ENCODE data around the gene CRIP2. TPM values are rescaled to one million over a fixed set of nuclear protein-coding genes. Genes with fewer than 3 reads are reported as not detected.

CRIP2 gene
- total RNA-seq, 1 donor from 2014 or later: 23.8 TPM

DNA sequence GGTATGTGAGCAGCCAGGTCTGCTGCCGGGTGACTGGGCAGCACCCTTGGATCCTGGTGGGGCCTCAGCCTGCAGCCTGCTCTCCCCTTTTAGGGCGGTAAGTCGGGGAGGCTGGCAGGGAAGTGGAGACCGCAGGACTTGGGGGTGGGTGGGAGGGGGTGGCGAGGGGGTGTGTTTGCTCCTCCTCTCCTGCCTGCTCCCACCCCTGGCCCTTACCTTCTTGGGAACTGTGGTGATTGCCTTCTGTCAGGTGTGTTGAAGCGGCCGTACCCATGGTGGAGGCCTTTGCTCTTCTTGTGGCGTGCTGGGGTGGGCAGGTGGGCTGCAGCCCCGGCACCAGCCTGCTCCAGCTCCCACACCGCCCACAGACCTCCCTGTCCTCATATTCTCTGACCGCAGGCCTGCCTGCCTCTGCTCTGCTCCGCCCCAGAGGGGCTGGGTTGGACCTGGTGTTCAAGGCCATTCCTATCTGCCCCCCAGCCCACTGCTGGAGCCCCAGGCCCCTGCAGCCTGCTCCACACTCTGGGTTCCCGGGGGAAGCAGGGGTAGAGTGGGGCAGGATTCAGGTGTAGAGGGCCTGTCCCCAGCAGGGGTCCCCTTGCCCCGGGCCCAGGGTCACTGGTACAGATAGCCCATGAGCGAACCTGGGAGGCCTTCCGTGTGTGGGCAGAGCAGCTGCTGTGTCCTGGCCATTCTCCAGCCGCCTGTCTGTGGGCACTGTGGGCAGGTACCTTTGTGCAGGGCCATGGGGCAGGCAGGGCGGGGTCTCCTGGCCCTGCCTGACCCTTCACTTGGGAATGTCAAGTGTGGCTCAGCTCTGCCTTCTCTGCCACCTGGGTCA is 21.6 kb downstream of the CRIP2 start:
- DNase-seq (ENCODE audit: low spot score) (peak; percentile 91), ATAC-seq (peak; percentile 46)

DNA sequence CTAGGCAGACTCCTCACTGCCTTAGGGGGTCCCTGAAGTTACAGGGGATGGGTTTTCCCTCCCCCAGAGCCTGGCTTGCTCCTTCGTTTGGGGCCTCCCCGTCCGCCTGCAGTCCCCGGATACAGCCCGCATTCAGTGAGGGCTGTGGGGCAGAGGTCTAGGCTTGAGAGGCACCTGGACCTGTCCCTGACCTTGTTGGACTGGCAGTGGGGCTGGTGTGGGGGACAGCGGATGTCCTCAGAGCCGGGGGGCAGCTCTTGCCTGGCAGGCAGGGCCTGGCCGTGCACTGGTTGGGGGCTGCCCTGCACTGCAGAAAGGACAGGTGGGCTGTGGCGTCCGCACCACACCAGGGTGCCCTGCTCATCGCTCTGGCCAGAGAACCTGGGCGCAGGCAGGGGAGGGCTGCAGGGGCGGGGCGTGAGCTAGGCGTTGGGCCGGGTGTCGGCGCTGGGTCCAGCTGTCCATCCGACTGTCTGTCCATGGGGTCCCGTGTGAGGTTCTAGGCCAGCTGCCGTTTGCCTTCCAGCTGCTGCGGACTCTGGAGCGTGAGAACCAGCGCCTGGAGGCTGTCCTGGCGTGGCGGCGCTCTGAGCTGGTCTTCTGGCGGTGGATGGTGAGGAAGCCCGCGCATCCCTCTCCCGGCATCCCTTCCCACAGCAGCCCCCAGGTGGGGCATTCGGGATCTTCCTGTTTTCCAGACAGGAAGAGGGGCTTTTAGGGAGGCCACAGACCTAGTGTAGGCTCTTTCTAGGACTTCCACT is 22.4 kb downstream of the CRIP2 start:
- ATAC-seq: peak; percentile 33
- peak; percentile 72 for DNase-seq (ENCODE audit: low spot score)

DNA sequence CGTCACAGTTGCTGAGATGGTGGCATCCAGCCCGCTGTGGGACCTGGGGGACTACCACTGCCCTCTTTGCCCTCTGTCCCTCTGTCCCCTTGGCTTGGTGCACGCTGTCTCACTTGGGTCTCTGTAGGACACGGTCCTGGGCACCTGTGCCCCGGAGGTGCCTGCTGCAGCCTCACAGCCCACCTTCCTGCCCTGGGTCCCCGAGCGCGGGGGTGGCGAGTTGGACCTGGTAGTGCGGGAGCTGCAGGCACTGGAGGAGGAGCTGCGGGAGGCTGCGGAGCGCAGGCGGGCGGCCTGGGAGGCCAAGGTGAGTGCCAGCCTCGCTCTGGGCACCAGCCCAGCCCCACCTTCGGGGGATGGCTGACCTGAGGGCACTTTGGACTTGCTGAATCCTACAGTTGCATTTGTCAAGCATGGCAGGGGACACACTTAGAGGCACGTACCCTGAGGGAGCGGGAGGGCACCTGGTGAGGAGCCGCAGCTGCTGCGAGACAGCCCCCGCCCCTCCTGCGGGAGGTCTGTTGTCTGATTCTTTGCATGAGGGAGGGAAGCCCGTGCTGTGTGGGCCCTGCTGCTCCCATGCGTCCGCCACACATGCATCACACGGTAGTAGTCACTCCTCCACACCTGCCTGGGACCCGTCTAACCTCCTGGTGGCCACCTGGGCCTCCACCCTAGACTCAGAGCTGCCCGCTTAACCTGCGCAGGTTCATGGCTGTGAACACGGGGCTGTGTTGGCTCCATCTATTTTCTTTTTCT is 23.2 kb downstream of the CRIP2 start:
- DNase-seq (ENCODE audit: low spot score) (peak; percentile 91), ATAC-seq (peak; percentile 53)

DNA sequence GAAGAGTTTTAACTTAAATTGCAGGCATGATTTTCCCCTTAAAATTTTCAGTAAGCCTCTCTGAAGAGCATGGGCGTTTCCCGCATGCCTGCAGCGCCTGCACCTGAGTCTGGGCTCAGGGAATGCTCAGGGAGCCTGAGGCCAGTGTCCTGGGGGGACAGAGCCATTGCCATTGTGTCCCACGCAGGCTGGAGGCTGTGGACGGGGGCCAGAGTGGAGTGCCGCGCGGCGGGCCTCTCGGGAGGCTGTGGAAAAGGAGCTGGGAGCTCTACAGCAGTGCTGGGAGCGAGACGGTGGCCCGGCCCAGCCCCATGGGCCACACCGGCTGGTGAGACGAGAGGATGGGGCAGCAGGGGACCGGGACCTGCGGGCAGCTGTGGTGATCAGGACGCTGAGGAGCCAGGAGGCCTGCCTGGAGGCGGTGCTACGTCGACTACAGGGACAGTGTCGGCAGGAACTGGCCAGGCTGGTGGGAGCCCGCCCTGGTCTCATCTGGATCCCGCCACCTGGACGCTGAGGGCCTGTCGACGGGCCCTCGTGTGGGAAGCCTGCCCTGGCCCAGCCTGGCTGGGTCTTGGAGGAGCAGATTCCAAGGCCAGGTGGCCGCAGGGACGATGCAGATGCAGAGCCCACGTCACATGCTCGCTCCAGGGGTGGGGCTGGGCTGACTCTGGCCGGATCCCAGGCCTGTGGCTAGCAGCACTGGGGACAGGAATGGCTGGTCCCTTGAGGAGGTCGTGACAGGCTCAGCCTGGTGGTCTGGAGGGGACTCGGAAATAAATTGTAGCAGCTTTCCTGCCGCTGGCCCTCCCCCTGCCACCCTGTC is 24.0 kb downstream of the CRIP2 start:
- DNase-seq (ENCODE audit: low spot score): no peak
- no peak for ATAC-seq

DNA sequence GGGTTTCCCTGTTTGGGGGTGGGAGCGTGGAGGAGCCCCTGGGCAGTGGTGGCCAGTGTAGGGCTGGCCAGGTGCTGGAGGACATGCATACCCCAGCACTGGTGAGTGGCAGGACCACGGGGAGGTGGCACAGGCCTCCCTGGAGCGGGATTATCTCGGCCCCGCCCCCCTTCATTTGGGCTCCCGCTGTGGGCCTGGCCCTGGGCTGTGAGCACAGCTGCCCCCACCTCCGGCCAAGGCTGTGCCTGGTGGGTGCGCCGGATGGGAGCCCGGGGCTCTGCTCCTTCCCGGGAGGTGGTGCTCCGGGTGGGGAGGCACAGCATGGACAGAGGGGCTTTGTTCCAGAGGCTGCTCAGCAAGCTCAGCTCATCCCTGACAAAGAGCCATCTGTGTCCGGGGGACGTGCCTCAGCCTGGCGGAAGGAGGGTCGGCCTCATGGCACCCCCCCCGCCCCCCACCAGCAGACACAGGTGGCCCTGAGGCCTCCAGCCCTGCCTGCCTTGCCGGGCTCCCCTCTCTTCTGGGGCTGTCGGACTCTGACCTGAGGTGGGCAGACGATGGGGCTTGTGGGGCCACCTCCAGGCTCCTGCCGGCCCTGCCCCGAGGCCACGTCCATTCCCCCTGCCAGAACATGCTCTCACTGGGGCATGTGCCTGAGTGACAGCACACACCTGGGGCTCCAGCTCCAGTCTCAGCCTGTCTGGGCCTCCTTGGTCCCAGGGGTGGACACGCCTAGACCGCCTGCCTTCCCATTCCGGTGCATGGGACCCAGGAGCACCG is 24.8 kb downstream of the CRIP2 start:
- ATAC-seq (no peak), DNase-seq (ENCODE audit: low spot score) (no peak)

DNA sequence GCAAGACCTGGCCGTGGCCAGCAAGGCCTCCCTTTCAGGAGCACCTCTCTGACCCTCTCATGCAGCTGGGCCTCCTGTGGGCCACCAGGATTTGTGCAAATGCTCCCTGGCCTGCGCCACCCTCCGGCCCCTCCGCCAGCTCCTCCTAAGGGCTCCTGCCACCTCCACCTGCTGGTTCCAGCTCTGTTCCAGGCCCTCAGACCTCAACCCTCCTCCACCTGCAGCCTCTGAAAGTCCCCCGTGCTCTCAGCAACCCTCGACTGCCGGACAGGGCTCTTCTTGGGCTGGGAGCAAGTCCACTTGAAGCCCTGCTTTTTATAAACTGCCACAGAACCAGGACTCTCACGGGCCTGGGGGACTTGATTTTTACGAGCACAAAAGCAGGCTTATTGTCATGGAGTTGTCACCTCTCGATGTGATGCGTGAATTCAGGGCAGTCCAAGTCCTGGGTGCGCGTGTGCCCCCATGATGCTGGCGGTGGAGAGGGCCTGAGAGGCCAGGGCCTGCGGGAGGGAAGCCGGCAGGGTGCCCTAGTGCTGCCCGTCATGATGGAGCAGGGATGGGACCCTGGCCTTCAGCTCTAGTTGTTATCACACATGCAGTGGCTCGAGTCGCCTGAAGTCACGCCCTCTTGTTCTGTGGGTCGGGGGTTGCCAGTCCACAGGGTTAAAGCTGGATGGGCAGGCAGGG is 25.6 kb downstream of the CRIP2 start:
- no peak for ATAC-seq
- DNase-seq (ENCODE audit: low spot score): no peak

DNA sequence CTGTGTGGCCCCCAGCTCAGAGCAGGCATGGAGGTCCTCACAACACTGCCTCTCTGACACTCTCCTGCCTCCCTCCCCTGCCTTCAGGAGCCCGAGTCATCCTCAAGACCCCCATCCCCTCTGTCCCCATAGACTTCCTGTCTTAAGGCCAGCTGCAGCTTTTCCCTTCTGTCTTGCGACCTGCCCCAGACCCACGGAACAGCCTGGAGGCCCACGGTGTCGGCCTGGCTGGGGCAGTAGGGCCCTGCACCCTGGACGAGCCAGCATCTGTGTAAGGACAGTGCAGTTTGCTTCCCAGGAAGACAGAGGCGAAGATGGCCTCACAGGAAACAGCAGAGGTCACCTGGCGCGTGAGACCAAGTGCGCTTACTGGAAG is 26.1 kb downstream of the CRIP2 start:
- ATAC-seq (no peak), DNase-seq (ENCODE audit: low spot score) (no peak)

DNA sequence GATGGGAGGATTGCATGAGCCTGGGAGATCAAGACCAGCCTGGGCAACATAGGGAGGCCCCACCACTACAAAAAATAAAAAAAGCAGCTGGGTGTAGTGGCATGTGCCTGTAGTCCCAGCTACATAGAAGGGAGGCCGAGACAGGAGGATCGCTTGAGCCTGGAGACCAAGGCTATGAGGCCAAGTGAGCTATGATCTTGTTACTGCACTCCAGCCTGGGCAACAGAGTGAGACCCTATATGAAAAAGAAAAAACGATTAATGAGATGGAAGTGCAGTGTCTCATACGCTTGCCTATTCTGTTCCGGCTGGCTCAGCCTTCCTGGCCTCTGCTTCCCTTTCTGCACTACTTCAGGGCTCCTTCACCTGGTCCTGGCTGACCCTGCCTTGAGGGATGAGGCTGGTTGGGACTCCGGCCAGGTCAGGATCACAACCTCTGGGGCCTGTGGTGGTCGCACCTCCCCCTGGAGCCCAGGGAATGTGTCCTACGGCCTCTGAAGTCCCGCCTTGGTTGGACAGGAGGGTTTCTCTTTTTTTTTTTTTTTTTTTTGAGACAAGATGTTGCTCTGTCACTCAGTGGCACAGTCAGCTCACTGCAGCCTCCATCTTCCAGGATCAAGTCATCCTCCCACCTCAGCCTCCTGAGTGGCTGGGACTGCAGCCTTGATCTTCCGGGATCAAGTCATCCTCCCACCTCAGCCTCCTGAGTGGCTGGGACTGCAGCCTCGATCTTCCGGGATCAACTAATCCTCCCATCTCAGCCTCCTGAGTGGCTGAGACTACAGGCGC is 27.1 kb downstream of the CRIP2 start:
- ATAC-seq (no peak), DNase-seq (ENCODE audit: low spot score) (no peak)

DNA sequence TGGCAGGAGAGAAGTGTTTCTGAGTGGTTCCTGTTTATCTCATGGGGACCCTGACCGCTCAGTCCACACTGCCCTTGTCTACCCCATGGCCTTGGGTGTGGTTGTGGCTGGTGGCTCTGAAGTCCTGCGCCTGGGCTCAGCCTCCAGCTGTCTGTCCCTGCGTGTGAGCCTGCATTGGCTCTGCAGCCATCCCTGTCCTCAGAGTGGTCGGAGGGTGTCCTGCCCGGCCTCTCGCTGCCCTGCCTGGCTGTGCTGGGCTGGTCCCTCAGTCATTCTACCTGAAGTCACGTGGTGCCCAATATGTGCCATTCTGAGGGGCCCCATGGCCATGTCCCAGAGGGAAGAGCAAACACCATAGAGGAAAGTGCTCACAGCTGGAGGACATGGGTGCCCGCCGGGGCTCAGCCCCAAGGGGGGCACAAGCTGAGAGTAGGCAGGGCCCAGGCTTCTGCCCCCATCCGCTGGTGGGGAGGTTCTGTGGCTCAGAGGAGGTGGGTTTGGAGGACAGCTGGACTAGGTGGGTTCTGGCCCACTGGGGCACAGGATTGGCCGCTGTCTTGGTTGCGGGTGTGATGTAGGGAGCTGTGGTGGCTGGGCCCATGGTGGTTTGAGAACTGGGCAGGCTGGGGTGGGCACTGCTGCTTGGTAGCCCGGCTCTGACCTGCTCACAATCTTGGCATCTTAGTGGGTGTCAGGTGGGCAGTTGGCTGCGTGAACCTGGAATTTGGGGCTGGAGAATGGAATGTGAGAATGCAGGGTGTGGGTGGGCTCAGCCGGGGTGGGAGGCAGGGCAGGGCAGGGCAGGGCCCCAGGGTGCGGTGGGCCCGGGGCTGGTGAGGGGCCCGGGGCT is 28.1 kb downstream of the CRIP2 start:
- no peak for DNase-seq (ENCODE audit: low spot score)
- ATAC-seq: no peak

DNA sequence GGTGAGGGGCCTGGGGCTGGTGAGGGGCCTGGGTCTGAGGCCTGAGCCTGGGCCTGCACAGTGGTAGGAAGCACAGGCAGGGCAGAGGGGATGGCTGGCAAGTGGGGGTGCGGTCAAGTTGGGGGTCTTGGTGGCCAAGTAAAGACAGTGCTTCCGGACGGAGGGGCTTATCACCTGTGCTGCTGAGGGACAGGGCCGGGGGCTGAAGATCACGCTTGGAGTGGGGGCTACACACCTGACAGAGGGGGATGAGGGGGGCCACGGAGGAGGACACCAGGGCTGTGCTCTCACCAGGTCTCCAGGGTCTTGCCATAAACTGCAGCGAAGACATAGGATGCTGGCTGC is 28.6 kb downstream of the CRIP2 start:
- no peak for DNase-seq (ENCODE audit: low spot score)
- ATAC-seq: no peak

DNA sequence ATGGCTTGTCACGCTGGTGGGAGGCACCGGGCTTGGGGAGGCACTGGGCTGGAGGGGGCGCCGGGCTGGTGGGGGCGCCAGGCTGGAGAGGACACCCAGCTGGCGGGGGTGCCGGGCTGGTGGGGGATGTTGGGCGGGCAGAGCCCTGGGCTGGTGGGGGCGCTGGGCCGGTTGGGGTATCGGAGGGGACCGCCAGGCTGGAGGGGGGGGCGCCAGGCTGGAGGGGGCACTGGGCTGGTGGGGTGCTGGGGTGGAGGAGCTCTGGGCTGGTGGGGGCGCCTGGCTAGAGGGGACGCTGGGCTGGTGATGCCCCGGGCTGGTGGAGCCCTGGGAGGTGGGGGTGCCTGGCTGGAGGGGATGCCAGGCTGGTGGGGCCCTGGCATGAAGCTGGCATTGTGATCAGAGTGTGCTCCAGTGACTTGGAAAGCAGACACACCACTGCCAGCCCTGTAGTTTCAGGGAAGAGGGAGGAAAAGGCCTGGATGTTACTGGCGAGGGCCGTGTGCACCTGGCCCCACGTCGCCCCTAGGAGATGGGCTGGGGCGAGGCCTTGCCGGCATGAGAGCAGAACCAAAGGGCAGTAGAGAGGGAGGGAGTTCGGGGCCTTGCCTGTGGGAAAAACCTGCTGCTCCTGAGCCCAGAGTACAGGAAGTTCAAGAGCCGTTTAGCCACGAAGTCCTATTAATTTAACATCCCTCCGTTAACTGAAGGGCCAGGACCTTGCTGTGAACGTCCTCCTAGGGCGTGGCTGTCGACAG is 29.5 kb downstream of the CRIP2 start:
- DNase-seq (ENCODE audit: low spot score) (no peak), ATAC-seq (no peak)

DNA sequence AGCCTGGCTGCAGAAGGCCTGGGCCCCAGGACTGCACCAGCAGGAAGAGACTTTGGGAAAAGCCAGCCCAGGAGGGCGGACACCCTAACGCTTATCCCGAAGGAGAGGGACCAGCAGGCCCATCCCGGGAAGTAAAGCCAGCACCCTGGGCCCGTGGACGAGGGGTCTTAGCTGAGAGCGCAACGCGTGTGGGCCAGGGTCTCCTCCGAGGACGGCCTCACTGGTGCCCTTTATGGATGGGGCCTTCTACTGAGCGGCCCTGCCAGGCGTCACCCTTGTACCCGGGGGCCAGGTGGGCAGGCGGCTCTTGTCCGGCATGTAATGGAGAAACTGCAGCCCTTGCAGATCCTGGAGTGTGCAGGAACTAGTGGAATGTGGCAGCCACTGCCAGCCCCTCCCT is 30.5 kb downstream of the CRIP2 start:
- no peak for ATAC-seq
- no peak for DNase-seq (ENCODE audit: low spot score)

DNA sequence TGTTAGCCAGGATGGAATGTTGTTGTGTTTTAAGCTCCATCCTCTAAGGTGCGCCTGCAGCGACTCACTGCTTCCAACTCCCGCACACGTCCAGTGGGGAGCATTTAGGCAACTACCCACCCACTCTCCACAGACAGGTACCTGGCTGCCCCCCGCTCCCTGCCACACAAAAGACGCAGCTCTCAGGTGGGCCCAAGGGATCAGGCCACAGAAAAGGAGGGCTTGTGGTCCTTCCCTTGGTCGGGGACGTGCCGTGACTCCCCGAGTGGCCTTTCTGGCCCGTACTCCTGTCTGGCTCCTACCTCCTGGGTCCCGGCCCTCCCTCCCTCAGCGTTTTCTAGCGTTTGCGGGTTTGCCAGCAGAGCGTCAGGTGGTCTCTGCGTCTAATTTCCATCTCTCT is 32.6 kb downstream of the CRIP2 start:
- no peak for ATAC-seq
- no peak for DNase-seq (ENCODE audit: low spot score)

DNA sequence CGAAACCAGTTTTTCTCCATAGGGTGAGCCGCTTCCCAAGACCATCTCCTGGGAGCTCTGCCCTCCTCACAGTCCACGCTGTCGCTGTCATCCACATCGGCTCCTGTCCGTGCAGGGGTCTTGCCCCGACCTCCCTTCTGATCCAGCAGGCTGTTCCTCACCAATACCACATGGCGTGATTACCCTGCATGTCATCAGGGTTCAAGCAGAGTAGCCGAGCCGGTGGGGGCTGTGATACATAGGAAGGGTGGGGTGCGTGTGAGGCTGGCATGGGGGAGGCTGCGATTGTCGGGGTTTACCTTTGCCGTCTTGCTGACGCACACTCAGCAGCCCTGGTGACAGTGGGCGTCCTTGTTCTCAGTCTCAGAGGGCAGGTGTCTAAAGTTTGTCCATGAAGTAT is 33.4 kb downstream of the CRIP2 start:
- ATAC-seq (no peak), DNase-seq (ENCODE audit: low spot score) (no peak)

DNA sequence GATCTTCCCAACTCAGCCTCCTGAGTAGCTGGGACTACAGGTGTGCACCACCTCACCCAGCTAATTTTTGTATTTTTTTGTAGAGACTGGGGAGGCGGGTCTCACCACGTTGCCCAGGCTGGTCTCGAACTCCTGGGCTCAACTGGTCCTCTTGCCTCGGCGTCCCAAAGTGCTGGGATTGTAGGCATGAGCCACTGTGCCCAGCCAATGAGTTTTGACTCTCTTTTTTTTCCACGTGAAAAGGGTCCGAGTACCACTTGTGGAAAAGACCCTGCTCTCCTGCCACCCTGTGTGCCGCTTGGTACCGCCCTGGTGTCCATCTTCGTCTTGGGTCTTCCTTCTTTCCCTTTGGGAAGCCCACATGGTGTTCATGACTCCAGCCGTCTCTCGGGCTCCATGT is 34.0 kb downstream of the CRIP2 start:
- no peak for DNase-seq (ENCODE audit: low spot score)

DNA sequence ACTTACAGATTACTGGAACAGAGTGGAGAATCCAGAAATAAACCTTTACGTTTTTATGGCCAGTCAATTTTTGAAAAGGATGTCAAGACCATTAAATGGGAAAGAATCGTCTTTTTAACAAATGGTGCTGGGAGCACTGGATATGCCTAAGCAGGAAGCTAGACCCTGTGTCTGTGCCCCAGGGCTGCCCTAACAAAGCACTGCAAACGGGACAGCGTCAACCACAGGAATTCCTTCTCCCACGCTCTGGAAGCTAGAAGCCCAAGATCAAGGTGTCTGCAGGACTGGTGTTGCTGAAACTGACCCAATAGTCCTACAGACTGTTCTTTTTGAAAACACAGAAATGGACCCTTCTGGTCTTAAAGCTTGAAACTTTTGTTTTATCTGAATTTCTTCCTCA is 42.5 kb downstream of the CRIP2 start:
- ATAC-seq: no peak

More for the DNA sequence above, 34.0 kb downstream of the CRIP2 start:
- no peak for ATAC-seq

More for the DNA sequence above, 42.5 kb downstream of the CRIP2 start:
- no peak for DNase-seq (ENCODE audit: low spot score)

All from left lobe of liver (tissue), 2 donors.